HG03521 (cell line): ENCODE data around the gene MTRR.

Experiments
- ATAC-seq: cut with Tn5 transposase; IDR thresholded peaks from one replicate; pipeline ENCODE4 v1.9.1; 2021; ENCODE audit warnings: mild to moderate bottlenecking, moderate library complexity; ENCODE audit not compliant: unreplicated experiment

The MTRR gene

DNA sequence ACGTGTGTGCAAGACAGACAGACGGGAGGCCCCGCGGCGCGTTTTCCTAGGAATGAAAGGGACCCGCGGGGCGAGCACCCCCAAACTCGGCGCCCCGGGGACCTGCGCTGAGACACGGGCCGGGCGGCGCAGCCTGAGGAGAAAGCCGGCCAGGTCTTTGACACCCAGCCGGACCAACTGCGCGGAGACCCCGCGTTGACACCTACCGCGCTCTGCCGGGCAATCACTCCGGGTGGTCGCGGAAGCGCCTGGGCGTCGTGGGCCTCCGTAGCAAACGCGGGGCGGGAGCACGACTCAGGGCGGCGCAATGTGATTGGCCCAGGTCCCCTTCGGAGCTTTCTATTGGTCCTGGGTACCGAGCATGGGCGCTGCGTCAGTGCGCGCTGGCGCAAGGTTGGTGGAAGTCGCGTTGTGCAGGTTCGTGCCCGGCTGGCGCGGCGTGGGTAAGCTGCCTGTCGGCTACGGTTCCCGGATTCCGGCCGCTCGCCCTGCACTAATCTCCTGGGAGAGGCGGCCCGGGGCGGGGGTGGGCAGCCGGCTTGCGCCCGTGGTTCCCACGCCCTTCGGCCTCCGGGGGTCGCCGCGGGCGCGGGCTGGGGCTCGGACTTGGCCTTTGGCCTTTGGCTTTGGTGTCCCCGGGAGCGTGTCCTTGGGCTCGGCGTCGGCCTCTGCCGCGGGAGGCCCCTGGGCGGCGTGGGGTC, at the start of gene MTRR, which contains the start of gene FASTKD3:
Gene MTRR, plus strand, starts transcription at position 376 of the 701 bp plus-strand sequence. CDS start 1,647 bp downstream, outside the sequence.
Gene FASTKD3, minus strand, starts transcription at position 259 of the 701 bp plus-strand sequence. CDS start 948 bp downstream, outside the sequence.
- ATAC-seq: peak; percentile 97

DNA sequence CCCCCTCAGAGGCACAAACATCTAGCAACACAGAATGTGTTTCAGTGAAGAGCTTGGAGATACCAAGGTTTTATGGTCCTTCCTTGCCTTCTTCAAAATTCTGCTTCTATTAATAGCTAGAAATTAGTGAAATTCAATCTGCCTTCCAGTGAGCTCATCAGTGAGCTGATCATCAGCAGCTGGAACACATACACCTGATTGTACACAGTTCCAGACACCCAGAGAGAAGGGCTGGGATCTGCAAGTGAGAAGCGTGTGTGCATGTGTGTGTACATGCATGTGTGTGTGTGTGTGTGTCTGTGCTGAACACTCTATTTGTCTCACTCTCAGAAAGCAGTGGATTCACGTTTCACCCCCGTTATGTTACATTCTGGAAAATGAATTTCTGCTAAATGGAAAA, 46.5 kb upstream of the MTRR start:
- ATAC-seq: no peak

DNA sequence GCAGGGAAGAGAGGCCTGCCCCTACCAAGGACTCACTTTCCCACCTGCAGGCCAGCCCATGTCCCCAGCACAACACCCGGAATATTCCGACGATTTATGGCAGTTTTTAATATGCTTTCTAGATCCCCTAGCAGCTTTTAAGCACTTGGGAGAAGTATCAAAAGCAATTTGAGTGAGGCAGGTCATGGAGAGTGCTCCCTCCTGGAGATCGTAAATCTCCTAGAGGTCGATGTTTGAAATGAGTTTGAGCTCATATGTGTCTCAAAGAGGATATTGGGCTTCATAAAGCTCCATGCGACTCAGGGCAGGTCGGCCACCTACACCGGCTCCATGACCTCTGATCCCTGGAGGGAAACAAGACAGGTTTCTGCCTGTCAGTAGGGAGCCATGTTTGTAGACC, 45.4 kb upstream of the MTRR start:
- ATAC-seq: no peak

DNA sequence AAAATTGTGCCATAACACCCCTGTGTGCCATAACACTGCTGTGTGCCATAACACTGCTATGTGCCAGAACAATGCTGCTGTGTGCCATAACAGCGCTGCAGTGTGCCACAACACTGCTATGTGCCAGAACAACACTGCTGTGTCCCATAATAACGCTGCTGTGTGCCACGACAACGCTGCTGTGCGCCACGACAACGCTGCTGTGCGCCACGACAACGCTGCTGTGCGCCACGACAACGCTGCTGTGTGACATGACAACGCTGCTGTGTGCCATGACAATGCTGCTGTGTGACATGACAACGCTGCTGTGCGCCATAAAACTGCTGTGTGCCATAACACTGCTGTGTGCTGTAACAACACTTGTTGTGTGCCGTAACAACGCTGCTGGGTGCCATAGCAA, 44.0 kb upstream of the MTRR start:
- no peak for ATAC-seq

DNA sequence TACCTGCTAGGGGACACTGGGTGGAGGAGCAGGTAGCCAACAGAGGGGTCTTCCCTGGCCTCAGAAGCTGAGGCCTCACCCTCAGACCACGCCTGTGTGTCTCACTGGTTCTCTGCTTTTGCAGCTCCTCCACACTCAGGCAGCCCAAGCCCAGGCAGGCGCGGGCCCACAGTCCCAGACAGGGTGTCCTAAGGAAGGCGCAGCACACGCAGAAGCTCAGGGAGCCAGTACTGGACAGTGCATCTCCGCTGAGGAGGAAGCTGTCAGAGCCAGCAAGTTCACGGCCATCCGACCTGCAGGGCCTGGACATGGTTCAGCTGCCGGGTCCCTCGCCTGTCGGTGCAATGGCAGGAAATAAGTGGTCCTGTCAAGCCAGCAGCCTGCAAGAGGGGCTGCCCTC, 43.3 kb upstream of the MTRR start:
- ATAC-seq: no peak

DNA sequence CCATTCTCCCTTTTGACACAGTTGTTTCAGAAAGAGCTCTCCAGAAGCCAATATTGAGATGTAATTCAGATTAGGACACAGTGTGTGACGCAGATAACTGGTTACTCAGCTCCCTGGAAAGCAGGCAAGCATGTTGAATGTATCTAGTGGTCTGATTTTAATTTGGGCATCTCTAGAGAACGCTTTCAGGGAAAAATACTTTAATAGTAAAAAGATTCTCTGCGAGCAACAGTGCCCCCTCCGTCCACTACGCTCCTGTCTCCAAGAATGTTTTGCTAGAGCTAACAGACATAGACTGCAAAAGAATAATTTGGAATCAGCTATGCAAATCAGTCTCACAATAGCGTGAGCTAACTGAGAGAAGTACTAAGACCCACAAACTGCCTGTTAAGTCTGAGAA, 41.3 kb upstream of the MTRR start:
- ATAC-seq: no peak

DNA sequence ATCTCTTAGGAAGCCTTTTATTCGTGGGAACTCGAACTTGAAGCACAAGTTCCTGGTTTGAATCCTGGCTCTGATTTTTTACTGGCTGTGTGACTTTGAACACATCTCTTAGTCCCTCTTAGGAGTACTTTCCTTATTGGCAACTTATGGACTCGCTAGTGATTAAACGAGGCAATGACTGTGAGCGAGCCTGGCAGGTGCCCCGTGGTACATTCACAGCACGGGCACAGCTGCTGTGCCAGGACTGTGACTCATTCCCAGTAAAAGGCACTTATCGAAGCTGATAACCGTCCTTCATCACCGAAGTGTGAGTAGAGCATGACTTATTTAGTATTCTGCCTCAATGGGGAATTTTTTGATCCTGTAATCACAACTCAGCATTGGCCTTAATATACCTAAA, 40.7 kb upstream of the MTRR start:
- ATAC-seq: no peak

DNA sequence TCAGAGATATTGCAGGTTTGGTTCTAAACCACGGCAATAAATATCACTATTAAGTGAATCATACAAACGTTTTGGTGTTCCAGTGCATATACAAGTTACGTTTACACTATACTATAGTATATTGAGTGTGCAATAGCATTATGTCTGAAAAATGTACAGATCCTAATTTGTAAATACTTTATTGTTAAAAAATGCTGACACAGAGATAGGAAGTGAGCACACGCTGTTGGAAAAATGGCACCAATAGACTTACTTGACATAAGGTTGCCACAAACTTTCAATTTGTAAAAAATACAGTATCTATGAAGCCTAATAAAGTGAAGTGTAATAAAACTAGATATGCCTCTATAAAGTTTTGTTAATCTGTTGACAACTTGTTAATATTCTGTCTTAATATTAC, 34.0 kb upstream of the MTRR start:
- ATAC-seq: no peak

DNA sequence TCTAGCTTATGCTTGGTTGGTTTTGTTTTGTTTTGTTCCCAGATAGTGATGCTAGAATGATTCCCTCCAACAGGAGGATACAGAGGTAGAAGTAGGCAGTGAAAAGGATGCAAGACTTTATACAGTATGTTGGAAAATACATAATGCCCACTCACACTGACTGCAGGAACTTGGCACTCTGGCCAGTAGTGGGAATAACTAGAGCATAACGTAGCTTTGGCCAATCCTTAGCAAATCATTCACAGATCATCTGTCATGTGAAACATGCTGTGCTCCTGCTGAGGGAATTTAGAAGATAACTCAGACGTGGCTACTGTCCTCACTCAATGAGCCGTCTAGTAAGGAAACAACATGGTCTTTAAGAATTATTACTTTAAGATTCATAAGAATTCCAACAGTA, 31.5 kb upstream of the MTRR start:
- ATAC-seq: no peak

DNA sequence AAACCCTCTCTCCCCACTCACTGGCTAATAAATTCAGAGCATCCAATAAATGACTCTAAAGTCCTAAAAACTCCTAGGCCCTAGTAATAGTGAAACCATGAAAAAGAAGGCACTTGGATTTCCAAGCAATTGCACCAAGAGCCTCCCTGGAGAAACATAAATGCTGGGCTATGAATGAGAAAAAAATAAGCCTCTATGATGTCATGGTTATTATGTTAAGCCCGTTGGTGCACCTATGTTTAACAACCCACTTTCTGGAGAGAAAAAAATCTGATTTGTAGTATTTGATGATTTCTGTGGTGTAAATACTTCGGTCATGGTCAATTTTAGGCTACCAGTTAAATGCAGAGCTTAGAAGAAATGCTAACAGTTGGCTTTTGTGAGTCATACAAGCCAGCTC, 26.4 kb upstream of the MTRR start:
- ATAC-seq: no peak

DNA sequence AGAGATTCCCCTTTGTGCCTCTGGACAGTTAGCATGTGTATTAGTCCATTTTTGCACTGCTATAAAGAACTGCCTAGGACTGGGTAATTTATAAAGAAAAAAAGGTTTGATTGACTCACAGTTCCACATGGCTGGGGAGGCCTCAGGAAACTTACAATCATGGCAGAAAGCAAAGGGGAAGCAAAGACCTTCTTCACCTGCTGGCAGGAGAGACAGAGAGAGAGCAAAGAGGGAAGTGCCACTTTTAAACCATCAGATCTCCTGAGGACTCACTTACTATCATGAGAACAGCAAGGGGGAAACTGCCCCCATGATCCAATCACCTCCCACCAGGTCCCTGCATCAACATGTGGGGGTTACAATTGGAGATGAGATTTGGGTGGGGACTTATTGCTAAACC, 24.0 kb upstream of the MTRR start:
- no peak for ATAC-seq

DNA sequence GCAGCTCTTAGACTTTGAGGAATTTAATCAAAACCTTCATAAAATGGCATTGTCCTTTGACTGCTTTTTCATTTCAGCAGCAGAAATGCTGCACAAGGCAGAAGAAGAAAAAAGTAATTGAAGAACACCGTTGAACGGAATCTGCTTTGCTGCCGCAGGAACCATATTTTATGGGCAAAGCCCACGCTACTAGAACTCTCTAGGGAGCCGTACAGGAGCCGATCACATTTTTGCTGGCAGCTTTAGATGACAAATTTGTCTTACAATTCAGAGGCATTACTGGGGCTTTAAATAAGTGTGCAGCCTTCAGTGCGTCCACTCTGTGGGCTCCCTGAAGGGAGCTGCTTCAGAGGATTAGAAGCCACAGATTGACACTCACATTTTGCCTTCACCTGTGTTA, 23.4 kb upstream of the MTRR start:
- no peak for ATAC-seq

DNA sequence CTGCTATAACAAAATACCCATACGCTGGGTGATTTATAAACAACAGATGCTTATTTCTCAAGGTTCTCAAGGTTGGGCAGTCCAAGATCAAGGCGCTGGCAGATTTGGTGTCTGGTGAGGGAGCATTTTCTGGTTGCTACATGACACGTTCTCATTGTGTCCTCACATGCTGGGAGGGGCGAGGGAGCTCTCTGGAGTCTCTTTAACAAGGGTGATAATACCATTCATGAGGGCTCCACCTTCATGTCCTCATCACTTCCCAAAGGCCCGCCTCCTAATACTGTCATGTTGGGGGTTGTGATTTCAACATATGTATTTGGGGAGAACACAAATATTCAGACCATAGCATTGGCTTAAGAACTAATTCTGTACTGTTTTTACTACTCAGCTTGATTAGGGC, 22.6 kb upstream of the MTRR start:
- no peak for ATAC-seq

DNA sequence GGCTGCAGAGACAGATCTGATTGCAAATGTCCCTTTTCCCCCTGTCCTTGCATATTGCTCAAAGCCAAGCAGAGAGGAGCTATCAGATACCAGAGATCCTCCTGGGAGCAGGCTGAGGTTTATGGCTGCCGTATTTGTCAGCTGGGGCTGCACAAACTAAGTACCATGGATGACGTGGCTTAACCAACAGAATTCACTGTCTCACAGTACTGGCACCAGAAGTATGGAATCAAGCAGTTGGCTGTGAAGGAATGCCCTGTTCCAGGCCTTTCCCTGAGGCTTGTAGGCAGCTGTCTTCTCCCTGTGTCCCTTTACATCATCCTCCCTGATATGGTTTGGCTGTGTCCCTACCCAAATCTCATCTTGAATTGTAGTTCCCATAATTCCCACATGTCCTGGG, 20.7 kb upstream of the MTRR start:
- ATAC-seq: no peak

DNA sequence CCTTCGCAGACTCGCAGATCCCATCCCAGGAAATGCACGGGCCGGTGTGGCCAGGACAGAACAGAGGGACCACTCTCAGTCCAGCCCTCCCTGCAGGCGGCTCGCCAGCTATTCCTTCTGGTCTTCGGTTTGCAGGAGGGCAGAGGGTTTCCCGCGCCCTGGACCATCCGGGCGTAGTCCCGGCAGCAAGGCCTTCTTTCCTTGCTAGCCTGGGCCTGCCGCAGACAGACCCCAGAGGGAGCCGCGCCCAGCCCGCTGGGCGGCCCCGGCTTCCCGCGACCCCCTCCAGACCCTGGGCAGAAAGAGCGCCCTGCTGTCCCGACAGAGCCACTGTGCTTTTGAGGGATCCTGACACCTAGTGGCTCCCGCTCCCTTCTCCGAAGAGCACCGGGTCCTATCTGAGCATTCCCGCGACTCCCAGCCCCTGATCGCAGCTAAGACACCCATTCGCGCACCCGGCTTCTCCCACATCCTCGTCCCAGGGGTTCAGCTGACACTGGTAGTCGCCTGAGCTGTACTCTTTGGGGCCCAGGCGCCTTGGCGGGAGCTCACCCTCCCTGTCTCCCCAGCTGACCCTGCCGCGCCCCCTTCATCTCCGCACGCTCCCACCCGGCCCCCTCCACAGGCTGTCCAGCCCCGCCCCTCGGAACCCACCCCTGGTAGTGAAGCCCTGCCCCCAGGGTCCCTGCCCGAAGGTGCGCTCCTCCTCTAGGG, 19.1 kb upstream of the MTRR start:
- no peak for ATAC-seq

DNA sequence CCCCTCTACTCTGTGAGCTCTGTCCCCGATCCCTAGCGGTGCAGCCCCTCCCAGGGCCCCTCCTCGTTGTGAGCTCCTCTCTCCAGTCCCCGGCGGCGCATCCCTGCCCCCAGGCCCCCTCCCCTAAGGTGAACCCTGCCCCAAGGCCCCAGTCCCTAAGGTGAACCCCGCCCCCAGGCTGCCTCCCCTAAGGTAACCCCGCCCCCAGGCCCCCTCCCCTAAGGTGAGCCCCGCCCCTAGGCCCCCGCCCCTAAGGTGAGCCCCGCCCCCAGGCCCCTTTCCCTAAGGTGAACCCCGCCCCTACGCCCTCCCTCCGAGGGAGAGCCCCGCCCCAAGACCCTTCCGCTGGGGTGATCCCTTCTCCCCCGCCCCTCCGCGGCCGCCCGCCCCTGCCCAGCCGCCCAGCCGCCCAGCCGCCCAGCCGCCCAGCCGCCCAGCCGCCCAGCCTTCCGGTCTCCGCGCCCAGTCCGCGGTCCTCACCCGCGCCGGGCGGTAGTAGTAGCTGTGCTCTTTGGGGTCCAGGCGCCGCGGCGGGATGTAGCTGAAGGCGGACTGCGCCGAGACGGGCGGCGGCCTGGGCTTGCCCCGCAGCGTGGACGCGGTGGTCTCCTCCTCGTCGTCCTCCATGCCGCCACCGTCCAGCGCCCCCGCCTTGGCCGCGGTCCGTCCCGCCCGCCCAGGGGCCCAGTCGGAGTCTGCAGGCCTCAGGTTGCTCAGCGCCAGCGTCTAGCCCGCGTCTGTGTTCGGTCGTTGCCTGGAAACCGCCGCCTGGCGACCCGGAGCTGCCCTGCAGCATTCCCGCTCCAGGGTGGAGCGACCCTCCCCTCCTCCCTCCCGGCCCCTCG, 18.3 kb upstream of the MTRR start, which contains the start of gene CFAP90:
Gene CFAP90, minus strand, starts transcription at position 739 of the 845 bp plus-strand sequence. Its CDS starts 112 bp downstream, at position 627.
- no peak for ATAC-seq

DNA sequence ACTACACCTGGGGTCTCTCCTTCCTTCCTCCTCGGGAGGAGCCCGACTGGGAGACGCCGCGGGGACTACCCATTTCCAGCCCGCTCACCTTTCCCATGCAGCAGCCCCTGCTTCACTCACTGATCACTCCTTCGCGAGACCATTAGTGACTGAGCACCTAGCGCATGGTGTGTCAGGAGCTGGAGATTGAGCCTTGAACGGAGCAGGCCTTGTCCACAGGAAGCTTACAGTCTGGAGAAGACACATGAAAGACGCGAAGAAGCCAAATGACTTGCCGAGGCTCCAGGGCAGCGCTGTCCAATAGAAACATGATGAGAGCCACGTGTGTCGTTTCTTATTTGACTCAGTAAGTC, 17.7 kb upstream of the MTRR start:
- no peak for ATAC-seq

DNA sequence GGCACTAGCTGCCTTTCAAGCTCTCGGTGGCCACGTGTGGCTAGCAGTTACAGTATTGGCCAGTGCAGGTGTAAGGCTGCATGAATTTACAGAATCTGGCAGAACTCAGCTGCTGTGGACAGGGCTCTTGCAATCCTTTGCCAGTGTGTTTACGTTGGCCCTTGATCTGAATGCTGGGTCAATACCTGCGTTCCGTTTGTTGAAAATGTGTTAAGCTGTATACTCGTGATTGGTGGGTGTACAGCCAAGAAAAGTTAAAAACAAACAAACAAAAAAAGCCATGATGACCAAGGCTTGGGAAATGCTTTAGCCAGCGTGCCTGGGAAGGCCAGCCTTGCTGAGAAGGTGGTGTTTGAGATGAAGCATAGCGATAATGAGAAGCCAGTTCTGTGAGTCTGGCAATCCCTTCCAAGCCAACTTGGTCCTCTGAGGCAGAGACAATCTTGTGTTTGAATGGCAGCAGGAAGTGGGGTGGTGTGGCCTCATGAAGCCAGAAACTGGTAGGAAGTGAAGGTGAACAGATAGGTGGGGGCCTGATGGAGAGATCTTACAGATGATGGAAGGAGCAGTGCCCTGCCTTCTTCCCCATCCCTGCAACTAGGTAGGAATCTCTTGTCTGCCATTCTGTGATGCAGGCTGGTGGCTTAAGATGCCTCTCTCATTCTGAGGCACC, 17.2 kb upstream of the MTRR start:
- no peak for ATAC-seq

DNA sequence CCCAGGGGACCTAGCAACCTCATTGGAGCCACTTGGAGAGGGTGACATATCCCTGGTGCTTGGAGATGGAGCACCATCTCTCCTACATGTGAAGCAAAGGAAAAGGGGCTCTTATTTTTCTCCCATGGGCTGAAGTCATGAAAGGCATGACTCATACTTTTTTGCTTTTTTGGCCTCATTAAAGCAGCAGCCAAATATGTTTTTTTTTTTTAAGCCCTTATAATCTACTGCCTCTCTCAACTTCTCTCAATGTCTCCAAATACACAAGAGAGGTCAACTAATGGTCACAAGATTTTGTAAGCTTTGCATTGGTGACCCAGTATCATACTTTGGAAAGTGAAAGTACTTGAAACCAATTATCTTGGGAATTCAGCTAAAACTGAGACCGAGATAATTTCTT, 16.4 kb upstream of the MTRR start:
- no peak for ATAC-seq

DNA sequence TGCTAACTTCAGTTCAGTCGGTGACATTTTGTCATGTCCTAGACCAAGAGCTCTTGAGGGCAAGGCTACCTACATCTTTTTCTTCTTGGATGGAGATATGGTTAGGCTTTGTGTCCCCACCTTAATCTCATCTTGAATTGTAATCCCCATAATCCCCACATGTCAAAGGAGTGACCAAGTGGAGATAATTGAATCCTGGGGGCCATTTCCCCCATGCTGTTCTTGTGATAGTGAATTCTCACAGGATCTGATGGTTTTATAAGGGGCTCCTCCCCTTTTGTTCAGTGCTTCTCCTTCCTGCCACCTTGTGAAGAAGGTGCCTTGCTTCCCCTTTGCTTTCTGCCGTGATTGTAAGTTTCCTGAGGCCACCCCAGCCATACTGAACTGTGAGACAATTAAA, 16.0 kb upstream of the MTRR start:
- no peak for ATAC-seq

DNA sequence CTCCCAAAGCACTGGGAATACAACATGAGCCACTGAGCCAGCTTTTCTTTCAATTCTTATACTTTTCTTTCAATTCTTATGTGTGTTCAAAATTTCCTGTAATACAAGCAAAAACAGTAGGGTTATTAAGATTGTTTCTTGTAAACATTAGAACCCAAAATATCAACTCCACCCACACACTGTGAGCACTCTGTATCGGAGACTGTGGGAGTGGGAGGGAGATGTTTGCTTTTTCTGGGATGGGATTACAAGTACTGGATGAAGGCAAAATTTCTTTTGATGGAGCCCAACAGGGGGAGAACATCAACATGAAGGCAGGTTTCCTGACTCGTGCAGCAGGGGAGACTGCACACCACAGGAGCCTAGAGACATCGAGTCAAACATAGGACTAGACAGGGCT, 13.3 kb upstream of the MTRR start:
- ATAC-seq: no peak
